C4-2B (cell line): ENCODE measurements around the gene SELPLG.

ENCODE experiments used
- H3K27ac ChIP-seq: fragments of 450-650 bp; 2 replicates; pipeline ENCODE4 v1.5.1; 2017
- CTCF ChIP-seq: fragments of 450-650 bp; conservative IDR thresholded peaks from 2 replicates; pipeline ENCODE4 v1.5.1; 2017; ENCODE audit warnings: mild to moderate bottlenecking
- ZFX ChIP-seq: fragments of 450-650 bp; IDR thresholded peaks from 2 replicates; pipeline ENCODE4 v1.6.1; 2017

SELPLG gene

GRCh38 chr12:108585864-108586263 lies 47.8 kb downstream of the SELPLG start:
- TF ChIP-seq CTCF: no peak
- no peak for TF ChIP-seq ZFX

GRCh38 chr12:108584456-108585065 lies 49.1 kb downstream of the SELPLG start:
- TF ChIP-seq CTCF: no peak
- no peak for TF ChIP-seq ZFX
- H3K27ac ChIP-seq: no peak overlapping the region

More at GRCh38 chr12:108585864-108586263, 47.8 kb downstream of the SELPLG start:
- H3K27ac ChIP-seq: no peak overlapping the region

- TF ChIP-seq ZFX (no peak), CTCF (no peak)
- H3K27ac ChIP-seq: no peak overlapping the region
Observed at GRCh38 chr12:108583991-108584390, 49.7 kb downstream of the SELPLG start.

- no peak overlapping the region for H3K27ac ChIP-seq
- TF ChIP-seq ZFX: no peak
- TF ChIP-seq CTCF: no peak
Observed at GRCh38 chr12:108582978-108583770, 50.5 kb downstream of the SELPLG start.

GRCh38 chr12:108582509-108582908 lies 51.2 kb downstream of the SELPLG start:
- H3K27ac ChIP-seq: no peak overlapping the region
- TF ChIP-seq ZFX: no peak
- TF ChIP-seq CTCF: no peak

- no peak overlapping the region for H3K27ac ChIP-seq
- TF ChIP-seq ZFX: no peak
- no peak for TF ChIP-seq CTCF
Observed at GRCh38 chr12:108581311-108582227, 52.1 kb downstream of the SELPLG start.
